Mononuclear cell (primary cell): ENCODE results near the gene WWTR1. TPM values are rescaled to one million over a fixed set of nuclear protein-coding genes. Genes with fewer than 3 reads are reported as not detected.

Experiments used
- H3K27me3 ChIP-seq: 2 replicates; pipeline ENCODE4 v1.6.0; 2011; ENCODE audit warnings: low read length, control low read depth; ENCODE audit not compliant: insufficient read depth
- H3K4me1 ChIP-seq: 2 replicates; pipeline ENCODE4 v1.5.1; 2011; ENCODE audit warnings: mild to moderate bottlenecking, low read length, control low read depth; ENCODE audit not compliant: insufficient read depth
- H3K4me3 ChIP-seq: 2 replicates; pipeline ENCODE4 v1.5.1; 2011; ENCODE audit warnings: mild to moderate bottlenecking, low read length, moderate library complexity
- H3K9me3 ChIP-seq: 2 replicates; pipeline ENCODE4 v1.5.1; 2011; ENCODE audit warnings: low read depth, mild to moderate bottlenecking, control low read depth, low read length
- total RNA-seq: library from RNA; depleted of rRNA; stranded (reverse); fragments of >200 nt; gene quantifications from one replicate; pipeline ENCODE4 v1.2.3, GENCODE V29; 2012

The WWTR1 gene
- total RNA-seq, 1 donor: 0.31 TPM

DNA sequence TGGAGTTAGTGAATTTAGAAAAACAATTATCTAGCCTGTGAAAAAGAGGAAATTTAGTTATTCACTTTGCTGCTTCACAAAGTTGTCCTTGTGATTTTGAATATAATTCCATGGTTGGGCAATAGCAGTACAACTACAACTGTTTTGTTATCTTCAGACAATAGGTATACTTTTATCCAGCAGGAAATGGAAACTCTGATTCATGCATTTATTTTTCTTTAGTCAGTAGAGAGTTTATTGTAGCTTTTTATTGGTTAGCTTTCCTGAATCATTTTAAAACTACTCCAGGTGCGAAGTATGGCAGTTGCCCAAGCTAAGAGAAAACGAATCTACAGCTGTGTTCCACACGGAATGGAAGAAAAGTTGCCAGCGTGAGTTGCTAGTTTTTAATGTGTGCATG is 103.0 kb downstream of the WWTR1 start:
- no peaks in the 10 kb centered on the region for H3K4me1 ChIP-seq
- no peak overlapping the region for H3K4me3 ChIP-seq
- H3K27me3 ChIP-seq: peaks cover 2% of the 10 kb centered on the region

DNA sequence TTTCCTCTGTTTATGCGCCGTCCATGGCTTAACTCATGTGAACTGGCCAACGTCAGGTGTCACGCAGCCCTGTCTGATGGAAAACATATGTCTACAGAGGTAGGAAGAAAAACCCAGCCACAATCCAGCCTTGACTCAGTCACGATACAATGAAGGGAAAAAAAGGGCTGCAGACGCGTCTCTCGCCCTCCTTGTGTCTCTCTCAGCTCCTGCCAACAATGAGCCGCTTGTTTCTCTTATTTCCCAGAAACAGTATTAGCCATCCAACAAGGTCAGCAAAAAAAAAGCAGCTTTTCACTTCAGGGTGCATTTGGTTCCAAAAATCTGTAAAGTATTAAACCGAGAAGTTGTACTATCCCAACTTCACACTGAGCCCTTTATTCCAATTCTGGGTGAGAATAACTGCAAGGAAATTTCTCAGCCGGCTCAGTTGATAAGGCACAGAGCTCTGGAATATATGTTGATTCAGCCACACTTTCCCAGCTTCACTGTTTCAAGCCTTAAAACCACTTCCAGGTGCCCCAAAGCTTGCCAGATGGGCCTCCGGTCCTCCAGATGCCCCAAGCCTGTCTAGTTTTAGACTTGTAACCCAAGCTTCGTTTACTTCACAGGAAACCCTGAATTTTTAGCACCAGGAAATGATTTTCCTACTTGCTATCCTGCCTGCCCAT is 103.9 kb downstream of the WWTR1 start:
- no peaks in the 10 kb centered on the region for H3K4me1 ChIP-seq
- H3K4me3 ChIP-seq: no peak overlapping the region
- H3K9me3 ChIP-seq: no peaks in the 10 kb centered on the region
- peaks cover 2% of the 10 kb centered on the region for H3K27me3 ChIP-seq

More for the DNA sequence above, 103.0 kb downstream of the WWTR1 start:
- no peaks in the 10 kb centered on the region for H3K9me3 ChIP-seq

DNA sequence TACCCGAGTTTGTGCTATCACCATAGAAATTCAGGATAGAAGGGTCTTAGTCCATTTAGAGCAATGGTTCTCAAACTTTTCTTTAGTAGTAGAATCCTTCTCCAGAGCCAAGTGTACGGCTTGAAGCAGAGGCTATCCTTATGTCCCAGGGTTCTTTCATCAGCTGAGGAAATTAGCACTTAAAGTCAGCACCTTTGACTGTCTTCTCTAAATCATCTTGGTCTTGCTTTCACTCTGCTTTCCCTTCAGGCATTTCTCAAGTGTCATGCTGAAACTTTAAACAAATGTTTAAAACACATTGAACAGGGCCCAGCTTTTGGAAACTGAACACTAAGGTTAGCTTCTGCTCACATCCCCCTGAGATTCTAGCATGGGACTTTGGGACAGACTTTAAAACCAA is 105.1 kb downstream of the WWTR1 start:
- Histone ChIP-seq H3K27me3 (peaks cover 2% of the 10 kb centered on the region), H3K4me3 (no peak overlapping the region), H3K4me1 (no peaks in the 10 kb centered on the region), H3K9me3 (no peaks in the 10 kb centered on the region)

DNA sequence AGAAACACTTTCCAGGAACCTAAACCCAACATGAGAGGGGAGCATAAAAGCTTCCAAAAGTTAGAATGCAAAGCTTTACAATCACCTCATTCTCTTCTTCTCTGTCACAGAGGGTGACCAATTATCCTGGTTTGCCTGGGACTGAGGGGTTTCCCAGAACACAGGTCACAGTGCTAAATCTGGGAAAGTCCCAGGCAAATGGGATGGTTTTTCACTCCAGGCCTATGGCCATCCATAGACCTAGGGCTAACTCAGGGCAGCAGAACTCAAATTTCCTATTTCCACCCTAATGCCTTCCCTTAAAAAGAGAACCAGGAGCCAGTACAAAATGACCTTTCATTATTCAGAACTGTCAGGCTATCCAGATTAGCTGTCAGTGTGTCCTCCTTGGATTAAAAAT is 106.3 kb downstream of the WWTR1 start:
- H3K4me3 ChIP-seq: no peak overlapping the region
- peaks cover 2% of the 10 kb centered on the region for H3K27me3 ChIP-seq
- H3K9me3 ChIP-seq: no peaks in the 10 kb centered on the region
- no peaks in the 10 kb centered on the region for H3K4me1 ChIP-seq

DNA sequence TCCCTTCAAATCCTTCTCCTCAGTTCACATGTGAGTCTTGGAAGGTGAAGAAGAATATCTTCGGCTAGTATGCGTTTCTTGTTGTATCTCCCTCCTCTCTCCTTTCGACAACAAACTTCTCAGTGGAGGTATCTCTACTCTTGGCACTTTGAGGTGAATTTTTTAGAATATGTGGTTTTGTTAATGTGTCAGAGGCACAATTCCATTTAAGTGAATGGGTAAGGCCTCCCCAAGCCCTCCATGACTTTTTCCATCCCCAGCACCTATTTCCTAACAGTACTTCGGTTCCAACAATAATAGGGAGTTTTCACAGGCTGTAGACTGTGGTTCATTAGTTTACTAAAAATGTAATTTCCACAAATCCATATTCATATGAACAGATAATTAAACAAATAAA is 109.2 kb downstream of the WWTR1 start:
- Histone ChIP-seq H3K27me3 (no peaks in the 10 kb centered on the region), H3K4me3 (no peak overlapping the region), H3K4me1 (no peaks in the 10 kb centered on the region), H3K9me3 (no peaks in the 10 kb centered on the region)

DNA sequence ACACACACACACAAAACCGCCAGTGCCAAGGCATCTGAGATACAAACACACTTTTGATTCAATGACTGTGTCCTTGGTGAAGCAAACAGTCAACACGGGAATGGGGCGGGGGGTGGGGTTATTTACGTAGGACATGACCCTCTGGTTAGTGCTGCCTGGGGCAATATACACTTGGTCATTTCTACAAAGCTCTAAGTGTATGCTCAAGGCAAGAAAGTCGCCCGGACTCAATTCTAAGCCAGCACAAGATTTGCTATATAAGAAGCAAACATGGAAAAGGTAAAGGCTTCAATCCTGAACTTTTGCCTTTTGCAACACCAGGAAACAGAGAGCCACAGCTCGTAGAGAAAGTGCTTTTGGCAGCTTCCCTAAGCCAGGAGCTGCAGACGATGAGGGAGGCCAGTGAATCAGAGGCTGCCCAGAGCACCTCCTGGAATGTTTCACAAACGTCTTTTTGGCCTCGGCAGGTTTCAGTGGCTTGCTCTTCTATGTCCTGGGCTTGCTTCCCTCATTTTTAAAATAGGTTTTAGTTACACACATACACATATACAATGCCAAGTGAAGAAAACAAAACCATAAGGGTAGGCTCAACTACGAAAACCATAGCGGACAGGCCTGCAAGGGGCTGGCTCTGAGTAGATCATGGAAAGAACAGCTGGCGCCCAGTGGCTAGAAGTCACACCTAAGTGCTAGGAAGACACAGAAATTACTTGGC is 109.7 kb downstream of the WWTR1 start:
- Histone ChIP-seq H3K4me1 (no peaks in the 10 kb centered on the region), H3K9me3 (no peaks in the 10 kb centered on the region), H3K27me3 (no peaks in the 10 kb centered on the region), H3K4me3 (no peak overlapping the region)

DNA sequence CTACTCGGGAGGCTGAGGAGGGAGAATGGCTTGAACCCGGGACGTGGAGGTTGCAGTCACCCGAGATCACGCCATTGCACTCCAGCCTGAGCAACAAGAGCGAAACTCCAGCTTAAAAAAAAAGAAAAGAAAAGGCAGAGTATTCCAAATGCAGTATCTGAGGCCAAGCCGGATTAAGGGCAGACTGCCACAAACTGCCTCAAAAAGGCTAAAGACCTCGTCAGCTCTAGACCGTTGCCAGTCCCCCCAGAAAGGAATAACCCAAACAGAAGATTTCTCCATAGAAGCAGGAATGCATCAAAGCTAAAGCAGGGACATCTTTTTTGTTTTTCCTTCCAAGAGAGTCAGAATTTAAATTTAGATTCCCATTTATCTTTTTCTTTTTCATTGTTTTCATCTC is 110.4 kb downstream of the WWTR1 start:
- Histone ChIP-seq H3K9me3 (no peaks in the 10 kb centered on the region), H3K4me3 (no peak overlapping the region), H3K27me3 (no peaks in the 10 kb centered on the region), H3K4me1 (no peaks in the 10 kb centered on the region)

DNA sequence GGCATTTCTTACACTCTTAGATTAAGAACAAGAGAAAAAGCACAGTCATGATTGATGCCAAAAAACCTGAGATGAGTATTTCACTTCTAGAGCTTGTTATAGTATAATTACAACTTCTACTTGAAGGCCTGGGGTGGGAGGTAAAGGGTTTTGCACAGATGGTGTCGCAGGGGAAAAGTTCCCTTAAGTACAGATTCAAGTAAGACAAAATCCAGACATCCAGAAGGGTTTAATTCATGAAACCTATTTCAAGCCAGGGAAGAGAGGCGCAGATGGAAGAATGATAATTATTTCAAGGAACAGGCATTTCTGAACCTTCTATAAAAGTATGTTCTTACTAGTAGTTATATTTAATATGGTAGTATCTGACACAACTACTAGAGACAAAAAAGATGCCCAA is 112.8 kb downstream of the WWTR1 start:
- Histone ChIP-seq H3K27me3 (no peaks in the 10 kb centered on the region), H3K9me3 (no peaks in the 10 kb centered on the region), H3K4me3 (no peak overlapping the region), H3K4me1 (no peaks in the 10 kb centered on the region)

DNA sequence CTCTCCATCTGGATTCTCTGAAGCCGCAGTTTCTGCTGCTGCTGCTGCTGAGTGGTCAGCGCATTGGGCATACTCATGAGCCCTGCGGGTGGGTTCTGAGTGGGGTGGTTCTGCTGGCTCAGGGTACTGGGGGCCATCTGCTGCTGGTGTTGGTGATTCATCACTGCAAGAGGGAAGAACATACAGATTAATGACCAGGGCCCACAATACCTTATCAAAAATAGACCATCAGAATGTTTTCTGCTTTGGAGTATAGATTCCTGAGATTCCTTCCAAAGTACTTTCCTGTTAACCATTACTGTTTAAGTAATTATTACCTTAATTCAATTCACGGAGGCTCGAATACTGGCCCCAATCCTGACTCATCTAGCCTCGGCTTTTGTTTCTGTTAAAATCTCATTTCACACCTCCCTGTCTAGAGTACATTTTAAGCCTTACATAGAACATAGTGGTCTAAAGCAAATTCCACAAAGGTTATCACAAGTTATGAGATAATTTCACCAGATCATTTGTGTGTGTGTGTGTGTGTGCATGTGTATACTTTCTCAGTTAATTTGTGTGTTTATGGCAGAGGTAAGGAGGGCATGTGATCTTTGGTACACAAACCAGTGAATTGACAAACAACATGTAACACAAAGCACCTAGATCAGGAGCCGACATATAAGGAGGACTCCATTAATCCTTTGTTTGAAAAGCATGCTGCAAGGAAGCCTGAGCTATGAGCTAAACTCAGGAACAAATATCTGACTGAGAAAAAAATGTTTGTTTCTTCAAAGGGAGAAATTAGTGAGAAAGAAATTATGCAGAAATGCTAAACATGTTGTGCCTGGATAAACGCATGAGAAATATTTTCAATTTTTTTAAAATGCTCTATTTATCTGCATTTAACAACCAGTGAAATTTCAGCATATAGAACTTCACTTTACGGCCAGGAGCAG is 115.2 kb downstream of the WWTR1 start:
- Histone ChIP-seq H3K4me3 (no peak overlapping the region), H3K27me3 (no peaks in the 10 kb centered on the region), H3K4me1 (no peaks in the 10 kb centered on the region), H3K9me3 (no peaks in the 10 kb centered on the region)

DNA sequence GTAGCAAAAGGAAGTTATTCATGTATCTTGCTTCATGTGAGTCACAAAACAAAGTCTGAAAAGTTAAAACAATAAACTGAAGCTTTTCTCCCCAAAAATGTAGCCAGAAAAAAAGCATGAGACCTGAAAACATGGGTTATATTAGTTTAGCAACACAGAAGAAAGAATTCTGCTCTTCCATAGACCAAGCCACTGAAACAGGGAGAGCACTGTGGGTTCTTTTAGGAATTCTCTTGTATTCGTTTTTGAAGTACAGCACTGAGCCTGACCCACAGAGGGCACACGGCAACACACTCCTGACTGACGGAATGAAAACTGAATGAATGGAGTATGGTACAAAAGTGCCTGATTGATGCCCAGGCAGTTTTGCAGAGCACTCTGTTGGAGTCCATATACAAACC is 116.7 kb downstream of the WWTR1 start:
- Histone ChIP-seq H3K4me3 (no peak overlapping the region), H3K9me3 (no peaks in the 10 kb centered on the region), H3K27me3 (no peaks in the 10 kb centered on the region), H3K4me1 (no peaks in the 10 kb centered on the region)

DNA sequence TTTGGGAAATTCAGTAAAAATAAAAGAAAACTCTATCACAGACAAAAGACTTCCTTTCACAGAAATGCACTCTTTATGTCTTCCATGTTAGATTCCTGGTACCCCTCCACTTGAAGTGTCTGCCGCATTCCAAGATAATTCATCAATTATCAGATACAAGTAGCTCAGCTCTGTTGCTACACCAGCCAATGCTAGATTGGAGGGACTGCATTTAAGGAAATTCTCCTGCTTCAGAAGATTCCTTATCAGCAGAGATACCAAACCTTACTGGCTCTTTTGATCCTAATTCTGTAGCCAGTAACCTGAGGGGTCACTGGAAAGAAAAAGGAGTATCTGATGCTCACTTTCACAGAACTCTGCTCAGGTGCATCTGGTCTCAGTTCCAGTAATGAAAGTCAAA is 119.5 kb downstream of the WWTR1 start:
- H3K4me3 ChIP-seq: no peak overlapping the region
- no peaks in the 10 kb centered on the region for H3K9me3 ChIP-seq
- H3K4me1 ChIP-seq: no peaks in the 10 kb centered on the region
- H3K27me3 ChIP-seq: peaks cover 5% of the 10 kb centered on the region

DNA sequence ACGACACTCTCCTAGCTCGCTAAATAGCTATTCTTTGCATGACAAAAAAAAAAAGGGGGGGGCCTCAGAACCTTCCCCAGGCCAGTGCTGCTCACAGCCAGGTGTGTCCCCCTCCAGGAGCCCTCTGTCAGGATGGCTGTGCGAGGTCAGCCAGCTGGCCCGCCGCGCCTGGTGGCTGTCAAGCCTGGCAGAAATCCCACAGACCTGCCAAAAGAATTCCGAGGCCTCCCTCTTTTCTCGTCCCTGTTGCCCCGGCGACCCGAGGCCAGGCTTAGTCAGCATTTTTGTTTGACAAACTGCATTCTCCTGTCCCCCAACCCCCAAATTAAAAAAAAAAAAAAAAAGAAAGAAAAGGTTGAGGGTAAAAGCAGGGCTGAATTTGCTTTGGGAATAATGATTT is 121.4 kb downstream of the WWTR1 start:
- H3K9me3 ChIP-seq: no peaks in the 10 kb centered on the region

DNA sequence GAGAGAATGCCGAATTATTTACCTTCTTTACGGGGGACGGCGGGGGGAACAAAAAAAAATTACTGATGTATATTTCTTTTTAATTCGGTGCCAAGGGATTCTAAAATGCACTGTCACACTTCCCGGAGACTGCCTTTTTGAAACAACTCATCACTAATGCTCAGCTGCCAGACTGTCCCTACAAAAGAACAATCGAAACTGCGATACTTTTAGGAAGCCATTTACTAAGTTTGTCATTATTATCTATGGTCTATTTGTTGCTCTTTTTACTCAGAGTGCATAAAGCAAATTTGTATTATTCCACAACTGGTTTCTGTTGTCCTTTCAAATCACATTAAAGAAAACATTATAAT is 122.5 kb downstream of the WWTR1 start:
- Histone ChIP-seq H3K4me3 (no peak overlapping the region), H3K4me1 (peaks cover 8% of the 10 kb centered on the region), H3K9me3 (no peaks in the 10 kb centered on the region), H3K27me3 (peaks cover 7% of the 10 kb centered on the region)

More for the DNA sequence above, 121.4 kb downstream of the WWTR1 start:
- Histone ChIP-seq H3K4me3 (no peak overlapping the region), H3K4me1 (peaks cover 8% of the 10 kb centered on the region), H3K27me3 (peaks cover 7% of the 10 kb centered on the region)

DNA sequence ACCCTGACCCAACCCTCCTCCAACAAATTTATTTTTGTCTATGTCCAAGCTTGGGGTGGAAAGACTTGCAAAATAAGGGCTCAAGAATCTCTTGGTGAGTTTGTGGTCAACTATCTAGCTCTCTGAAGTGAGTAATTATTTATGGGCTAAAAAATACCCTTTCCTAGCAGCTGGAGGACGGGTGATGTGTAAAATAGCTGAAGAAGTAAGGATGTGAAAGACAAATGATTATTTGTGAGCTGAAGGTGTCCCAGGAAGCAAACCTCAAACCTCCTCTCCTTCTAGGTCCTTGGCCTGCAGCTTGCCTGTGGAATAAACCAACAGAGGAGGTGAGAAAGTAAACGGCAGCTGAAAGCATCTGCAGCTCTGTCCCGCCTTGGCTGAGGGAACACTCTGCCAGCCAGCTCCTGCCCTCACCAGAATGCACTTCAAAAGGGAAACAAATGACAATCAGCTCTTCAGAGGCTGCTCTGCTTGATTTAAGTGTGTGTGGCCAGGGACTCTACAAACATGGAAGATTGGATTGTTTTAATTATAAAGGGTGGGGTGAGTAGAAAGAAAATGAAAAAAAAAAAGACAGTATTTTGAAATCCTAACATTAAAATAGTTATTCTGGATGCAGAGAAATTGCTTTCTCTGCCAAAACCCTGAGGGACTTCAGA is 123.0 kb downstream of the WWTR1 start:
- peaks cover 7% of the 10 kb centered on the region for H3K27me3 ChIP-seq
- no peak overlapping the region for H3K4me3 ChIP-seq
- H3K9me3 ChIP-seq: no peaks in the 10 kb centered on the region
- H3K4me1 ChIP-seq: peaks cover 8% of the 10 kb centered on the region

DNA sequence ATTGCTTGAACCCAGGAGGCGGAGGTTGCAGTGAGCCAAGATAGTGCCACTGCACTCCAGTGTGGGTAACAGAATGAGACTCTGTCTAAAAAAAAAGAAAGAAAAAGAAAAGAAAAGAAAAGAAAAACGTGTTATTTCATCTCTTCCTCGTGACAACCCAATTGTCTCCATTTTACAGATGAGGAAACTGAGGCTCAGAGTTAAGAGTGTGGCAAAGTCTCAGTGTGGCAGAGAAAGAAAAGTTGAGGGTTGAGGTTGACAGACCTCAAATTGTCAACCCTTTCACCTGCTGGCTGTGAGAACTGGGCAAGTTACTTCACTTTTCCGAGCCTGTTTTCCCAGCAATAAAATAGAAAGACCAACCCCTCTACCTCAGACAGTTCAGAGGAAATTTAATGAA is 123.7 kb downstream of the WWTR1 start:
- peaks cover 8% of the 10 kb centered on the region for H3K4me1 ChIP-seq
- no peak overlapping the region for H3K4me3 ChIP-seq
- H3K9me3 ChIP-seq: no peaks in the 10 kb centered on the region
- H3K27me3 ChIP-seq: peaks cover 7% of the 10 kb centered on the region
